Osteoblast (primary cell): Measurements from ENCODE around the gene CELA3B. TPM values are rescaled to one million over a fixed set of nuclear protein-coding genes. Genes with fewer than 3 reads are reported as not detected.
A peak's percentile ranks its signal among the peaks of the same experiment; 100 is the strongest.

Source experiments
- DNase-seq: peaks from one replicate; pipeline ENCODE4 v3.0.0; 2011; ENCODE audit warnings: low spot score, mixed read lengths; ENCODE audit not compliant: insufficient read length; ENCODE audit errors: missing footprints
- H2AFZ ChIP-seq: 2 replicates; pipeline ENCODE4 v1.6.0; 2011; ENCODE audit warnings: mild to moderate bottlenecking, low read length
- H3K27ac ChIP-seq: 2 replicates; pipeline ENCODE4 v1.5.1; 2011; ENCODE audit warnings: mild to moderate bottlenecking, low read depth, low read length, moderate library complexity
- H3K27me3 ChIP-seq: 2 replicates; pipeline ENCODE4 v1.6.0; 2012; ENCODE audit warnings: mild to moderate bottlenecking, control low read depth, inconsistent platforms, low read length, moderate library complexity; ENCODE audit not compliant: insufficient read depth
- H3K36me3 ChIP-seq: 2 replicates; pipeline ENCODE4 v1.5.1; 2011; ENCODE audit warnings: mild to moderate bottlenecking, low read length, control low read depth, moderate library complexity; ENCODE audit not compliant: insufficient read depth
- H3K4me1 ChIP-seq: 2 replicates; pipeline ENCODE4 v1.5.1; 2011; ENCODE audit warnings: mild to moderate bottlenecking, low read length, control low read depth, moderate library complexity; ENCODE audit not compliant: insufficient read depth
- H3K4me2 ChIP-seq: 2 replicates; pipeline ENCODE4 v1.6.0; 2011; ENCODE audit warnings: mild to moderate bottlenecking, low read length; ENCODE audit not compliant: insufficient read depth
- H3K4me3 ChIP-seq: fragments of 200-600 bp; sonication (generic); 3 replicates; pipeline ENCODE4 v1.5.1; 2012; ENCODE audit warnings: mild to moderate bottlenecking, low read length, inconsistent platforms; ENCODE audit not compliant: insufficient read depth
- H3K79me2 ChIP-seq: 2 replicates; pipeline ENCODE4 v1.6.0; 2012; ENCODE audit warnings: mild to moderate bottlenecking, low read length, control low read depth, inconsistent platforms; ENCODE audit not compliant: insufficient read depth
- H3K9me3 ChIP-seq: 2 replicates; pipeline ENCODE4 v1.5.1; 2011; ENCODE audit warnings: low read depth, low read length, control low read depth
- H4K20me1 ChIP-seq: 2 replicates; pipeline ENCODE4 v1.6.0; 2012; ENCODE audit warnings: mild to moderate bottlenecking, low read length, control low read depth; ENCODE audit not compliant: insufficient read depth
- total RNA-seq: library from RNA; depleted of rRNA; stranded (reverse); fragments of >200 nt; gene quantifications from 2 replicates; pipeline ENCODE4 v1.2.3, GENCODE V29; 2012
- TF ChIP-seq, protein P1 (sequence below): IDR thresholded peaks from 2 replicates; pipeline ENCODE4 v1.5.1; 2011; ENCODE audit warnings: mild to moderate bottlenecking, low read depth, low read length, moderate library complexity; ENCODE audit errors: extremely low read depth

CELA3B gene
- total RNA-seq, 1 donor, result not detected

- H3K4me2 ChIP-seq, result no peak overlapping the region
- H3K27ac ChIP-seq, result no peak overlapping the region
- no peaks in the 10 kb centered on the region for H3K79me2 ChIP-seq
- no peaks in the 10 kb centered on the region for H4K20me1 ChIP-seq
- no peaks in the 10 kb centered on the region for H3K9me3 ChIP-seq
- peak; percentile 87 for DNase-seq
- no peaks in the 10 kb centered on the region for H3K36me3 ChIP-seq
- TF ChIP-seq, protein P1, sequence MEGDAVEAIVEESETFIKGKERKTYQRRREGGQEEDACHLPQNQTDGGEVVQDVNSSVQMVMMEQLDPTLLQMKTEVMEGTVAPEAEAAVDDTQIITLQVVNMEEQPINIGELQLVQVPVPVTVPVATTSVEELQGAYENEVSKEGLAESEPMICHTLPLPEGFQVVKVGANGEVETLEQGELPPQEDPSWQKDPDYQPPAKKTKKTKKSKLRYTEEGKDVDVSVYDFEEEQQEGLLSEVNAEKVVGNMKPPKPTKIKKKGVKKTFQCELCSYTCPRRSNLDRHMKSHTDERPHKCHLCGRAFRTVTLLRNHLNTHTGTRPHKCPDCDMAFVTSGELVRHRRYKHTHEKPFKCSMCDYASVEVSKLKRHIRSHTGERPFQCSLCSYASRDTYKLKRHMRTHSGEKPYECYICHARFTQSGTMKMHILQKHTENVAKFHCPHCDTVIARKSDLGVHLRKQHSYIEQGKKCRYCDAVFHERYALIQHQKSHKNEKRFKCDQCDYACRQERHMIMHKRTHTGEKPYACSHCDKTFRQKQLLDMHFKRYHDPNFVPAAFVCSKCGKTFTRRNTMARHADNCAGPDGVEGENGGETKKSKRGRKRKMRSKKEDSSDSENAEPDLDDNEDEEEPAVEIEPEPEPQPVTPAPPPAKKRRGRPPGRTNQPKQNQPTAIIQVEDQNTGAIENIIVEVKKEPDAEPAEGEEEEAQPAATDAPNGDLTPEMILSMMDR, result no peak
- no peaks in the 10 kb centered on the region for H3K27me3 ChIP-seq
- H3K4me1 ChIP-seq, result peaks cover 8% of the 10 kb centered on the region
- no peak overlapping the region for H3K4me3 ChIP-seq
- H2AFZ ChIP-seq, result no peak overlapping the region
Observed at GRCh38 chr1:21956720-21957552, 19.9 kb upstream of the CELA3B start.

DNA sequence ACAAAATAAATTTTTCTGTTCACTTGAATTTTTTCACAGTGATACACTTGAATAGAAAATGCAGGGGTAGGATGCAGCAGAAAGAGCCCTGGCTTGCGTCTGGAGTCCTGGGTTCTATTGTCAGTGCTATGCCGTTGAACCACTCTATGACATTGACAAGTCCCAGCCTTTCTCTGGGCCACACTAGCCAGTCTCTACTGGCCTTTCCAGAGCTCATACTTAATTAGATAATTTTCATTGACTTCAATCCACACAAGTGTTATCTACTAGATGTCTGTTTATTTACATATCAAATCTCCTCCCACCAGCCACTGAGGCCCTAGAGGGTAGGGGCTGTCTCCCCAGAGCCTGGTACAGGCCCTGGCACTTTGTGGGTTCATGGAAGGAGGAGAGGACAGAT is 15.5 kb upstream of the CELA3B start:
- no peak for DNase-seq
- TF ChIP-seq, protein P1, result no peak
- Histone ChIP-seq H2AFZ (no peak overlapping the region), H4K20me1 (no peaks in the 10 kb centered on the region), H3K4me1 (peaks cover 15% of the 10 kb centered on the region), H3K79me2 (no peaks in the 10 kb centered on the region), H3K27me3 (no peaks in the 10 kb centered on the region), H3K4me3 (no peak overlapping the region), H3K9me3 (no peaks in the 10 kb centered on the region), H3K27ac (no peak overlapping the region), H3K4me2 (no peak overlapping the region), H3K36me3 (no peaks in the 10 kb centered on the region)

DNA sequence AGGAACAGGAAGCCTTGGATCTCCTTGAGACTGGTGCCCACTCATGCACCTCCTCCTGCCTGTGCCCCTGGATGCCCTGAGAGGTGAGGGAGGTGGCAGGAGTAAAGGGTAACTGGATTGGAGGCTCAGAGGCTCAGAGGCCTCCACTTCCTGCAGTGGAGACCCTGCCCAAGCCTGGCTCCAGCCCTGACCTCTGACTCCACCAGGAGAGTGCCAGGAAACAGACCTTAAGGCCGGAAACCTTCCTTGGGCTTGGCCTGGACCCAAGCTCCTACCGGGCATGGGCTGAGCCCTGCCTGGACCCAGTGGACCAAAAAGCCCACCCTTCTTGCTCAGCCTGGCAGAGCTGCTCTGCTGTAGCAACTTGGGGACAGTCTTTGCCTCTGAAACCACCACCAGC is 15.0 kb upstream of the CELA3B start:
- no peaks in the 10 kb centered on the region for H3K27me3 ChIP-seq

More for the DNA sequence above, 15.0 kb upstream of the CELA3B start:
- no peak overlapping the region for H3K4me3 ChIP-seq
- H3K4me1 ChIP-seq, result peaks cover 15% of the 10 kb centered on the region
- H4K20me1 ChIP-seq, result no peaks in the 10 kb centered on the region
- H3K27ac ChIP-seq, result no peak overlapping the region
- H3K9me3 ChIP-seq, result no peaks in the 10 kb centered on the region
- no peak overlapping the region for H2AFZ ChIP-seq
- H3K36me3 ChIP-seq, result no peaks in the 10 kb centered on the region
- H3K79me2 ChIP-seq, result no peaks in the 10 kb centered on the region
- TF ChIP-seq, protein P1, result no peak
- no peak for DNase-seq
- no peak overlapping the region for H3K4me2 ChIP-seq
